ENCODE data around the gene BUD31. TPM values are rescaled to one million over a fixed set of nuclear protein-coding genes. Genes with fewer than 3 reads are reported as not detected.
"Not testable (repeated sequence)": the region's sequence is repeated elsewhere in the genome, so short reads cannot be mapped to it uniquely, and the experiment has no call there.

BUD31 gene
- total RNA-seq, 2 experiments from 2014 or later: 147 to 153 TPM

- Histone ChIP-seq H3K9me3 (ENCODE audit: control insufficient read depth in 1 of 2, insufficient read depth in 1 of 2, low read length in 2 of 2) (no peaks in the 10 kb centered on the region), H3K27ac (ENCODE audit: low read depth in 1 of 2, low read length in 2 of 2) (peak overlapping the region; percentile 99), H3K4me3 (ENCODE audit: low read length) (peak overlapping the region; percentile 55), H3K27me3 (ENCODE audit: control insufficient read depth in 1 of 2, insufficient read depth in 2 of 2, low read length in 2 of 2) (no peaks in the 10 kb centered on the region), H3K36me3 (ENCODE audit: insufficient read depth, low read length) (peaks cover 45% of the 10 kb centered on the region), H3K4me1 (ENCODE audit: insufficient read depth, low read length) (peaks cover 83% of the 10 kb centered on the region)
- H3K27me3 Mint-ChIP-seq: no peaks in the 10 kb centered on the region
- peak overlapping the region; percentile 95 for H3K27ac Mint-ChIP-seq
- H3K4me1 Mint-ChIP-seq (ENCODE audit: low read depth): peaks cover 55% of the 10 kb centered on the region
- peaks cover 47% of the 10 kb centered on the region for H3K36me3 Mint-ChIP-seq (ENCODE audit: low read depth)
- intact Hi-C loops (cut with DNase I, micrococcal nuclease): no loop called here
- peak in 9 of 14 experiments; percentile 15 to 89 (median 58) for DNase-seq
- TF ChIP-seq CTCF (IDR thresholded peaks at IDR 0.05): no peak
- H3K9me3 Mint-ChIP-seq: no peaks in the 10 kb centered on the region
- peak; percentile 18 for ATAC-seq (ENCODE audit: poor library complexity)
- H3K4me3 Mint-ChIP-seq: peak overlapping the region; percentile 80
- ChIA-PET POLR2A (interaction anchor here (1.0 to 2.5 kb wide), 4 partner anchors 14 to 126 kb away, joined by 3 to 39 read pairs (median 4); partner anchors contain the start of genes BUD31, PDAP1 and ZKSCAN5), CTCF (interaction anchor here (1.0 to 1.3 kb wide), 3 partner anchors 13 to 18 kb away, joined by 3 to 4 read pairs (median 3); no protein-coding TSS in a partner anchor)
Measured at GRCh38 chr7:99379043-99379577, 29.7 kb upstream of the BUD31 start.

GRCh38 chr7:99379693-99380031, 29.1 kb upstream of the BUD31 start:
- H3K27me3 Mint-ChIP-seq; DNase-seq; H3K9me3 ChIP-seq (ENCODE audit: control insufficient read depth in 1 of 2, insufficient read depth in 1 of 2, low read length in 2 of 2); H3K9me3 Mint-ChIP-seq; ATAC-seq (ENCODE audit: poor library complexity); H3K27me3 ChIP-seq (ENCODE audit: control insufficient read depth in 1 of 2, insufficient read depth in 2 of 2, low read length in 2 of 2); intact Hi-C loops (cut with DNase I, micrococcal nuclease): not testable (repeated sequence)
- CTCF ChIA-PET: interaction anchor here (1.0 to 1.3 kb wide), 3 partner anchors 14 to 18 kb away, joined by 3 to 4 read pairs (median 3); no protein-coding TSS in a partner anchor
- POLR2A ChIA-PET: interaction anchor here (1.0 to 2.5 kb wide), 4 partner anchors 14 to 125 kb away, joined by 4 to 39 read pairs (median 6); partner anchors contain the start of genes BUD31, PDAP1 and ZKSCAN5
- peaks cover 47% of the 10 kb centered on the region for H3K36me3 Mint-ChIP-seq (ENCODE audit: low read depth)
- Histone ChIP-seq H3K4me1 (ENCODE audit: insufficient read depth, low read length) (peaks cover 89% of the 10 kb centered on the region), H3K36me3 (ENCODE audit: insufficient read depth, low read length) (peaks cover 50% of the 10 kb centered on the region), H3K4me3 (ENCODE audit: low read length) (peak overlapping the region; percentile 55), H3K27ac (ENCODE audit: low read depth in 1 of 2, low read length in 2 of 2) (peak overlapping the region; percentile 99)
- peak overlapping the region; percentile 80 for H3K4me3 Mint-ChIP-seq
- H3K4me1 Mint-ChIP-seq (ENCODE audit: low read depth): peaks cover 60% of the 10 kb centered on the region
- H3K27ac Mint-ChIP-seq: peak overlapping the region; percentile 95

- Mint-ChIP-seq H3K27ac (peak overlapping the region; percentile 95), H3K4me3 (peak overlapping the region; percentile 80), H3K4me1 (ENCODE audit: low read depth) (peaks cover 61% of the 10 kb centered on the region), H3K27me3 (no peaks in the 10 kb centered on the region), H3K9me3 (no peaks in the 10 kb centered on the region), H3K36me3 (ENCODE audit: low read depth) (peaks cover 47% of the 10 kb centered on the region)
- peak in 4 of 14 experiments; percentile 19 to 75 (median 72) for DNase-seq
- Histone ChIP-seq H3K9me3 (ENCODE audit: control insufficient read depth in 1 of 2, insufficient read depth in 1 of 2, low read length in 2 of 2) (no peaks in the 10 kb centered on the region), H3K27me3 (ENCODE audit: control insufficient read depth in 1 of 2, insufficient read depth in 2 of 2, low read length in 2 of 2) (no peaks in the 10 kb centered on the region), H3K4me1 (ENCODE audit: insufficient read depth, low read length) (peaks cover 94% of the 10 kb centered on the region), H3K4me3 (ENCODE audit: low read length) (peak overlapping the region; percentile 55), H3K27ac (ENCODE audit: low read depth in 1 of 2, low read length in 2 of 2) (peak overlapping the region; percentile 99), H3K36me3 (ENCODE audit: insufficient read depth, low read length) (peaks cover 51% of the 10 kb centered on the region)
- no peak for TF ChIP-seq CTCF (IDR thresholded peaks at IDR 0.05)
- peak; percentile 4 for ATAC-seq (ENCODE audit: poor library complexity)
- ChIA-PET CTCF (interaction anchor here (1.3 to 1.6 kb wide), 2 partner anchors 14 to 15 kb away, joined by 4 to 5 read pairs; no protein-coding TSS in a partner anchor), POLR2A (interaction anchor here (0.6 to 2.5 kb wide), 12 partner anchors 10 to 178 kb away, joined by 3 to 39 read pairs (median 5); partner anchors contain the start of genes ARPC1A, BUD31, PDAP1 and ZNF394)
- intact Hi-C loops (cut with DNase I, micrococcal nuclease): no loop called here
Measured at GRCh38 chr7:99380032-99380822, 28.5 kb upstream of the BUD31 start.

Data from CD4-positive, alpha-beta T cell (primary cell).